Measurements from ENCODE around the gene CEMIP.
A peak's percentile ranks its signal among the peaks of the same experiment; 100 is the strongest.

The CEMIP gene

GRCh38 chr15:80747317-80748053 is 31.7 kb upstream of the CEMIP start:
- TF ChIP-seq CTCF (IDR thresholded peaks at IDR 0.05; ENCODE audit: low read length, missing control alignments) = peak; percentile 16
- no peak overlapping the region for H3K4me3 ChIP-seq (replicated peaks; ENCODE audit: low read depth, low read length)
- no peak for DNase-seq (ENCODE audit: low read depth)

- no peak overlapping the region for H3K4me3 ChIP-seq (replicated peaks; ENCODE audit: low read depth, low read length)
- TF ChIP-seq CTCF (IDR thresholded peaks at IDR 0.05; ENCODE audit: low read length, missing control alignments) = no peak
- no peak for DNase-seq (ENCODE audit: low read depth)
Observed at GRCh38 chr15:80749589-80749988, 29.6 kb upstream of the CEMIP start.

- no peak for DNase-seq (ENCODE audit: low read depth)
- no peak for TF ChIP-seq CTCF (IDR thresholded peaks at IDR 0.05; ENCODE audit: low read length, missing control alignments)
- H3K4me3 ChIP-seq (replicated peaks; ENCODE audit: low read depth, low read length) = no peak overlapping the region
Observed at GRCh38 chr15:80750575-80750974, 28.6 kb upstream of the CEMIP start.

GRCh38 chr15:80752204-80752603 is 27.0 kb upstream of the CEMIP start:
- H3K4me3 ChIP-seq (replicated peaks; ENCODE audit: low read depth, low read length) = no peak overlapping the region
- no peak for DNase-seq (ENCODE audit: low read depth)
- TF ChIP-seq CTCF (IDR thresholded peaks at IDR 0.05; ENCODE audit: low read length, missing control alignments) = no peak

GRCh38 chr15:80753161-80753560 is 26.0 kb upstream of the CEMIP start:
- no peak overlapping the region for H3K4me3 ChIP-seq (replicated peaks; ENCODE audit: low read depth, low read length)
- no peak for TF ChIP-seq CTCF (IDR thresholded peaks at IDR 0.05; ENCODE audit: low read length, missing control alignments)
- DNase-seq (ENCODE audit: low read depth) = no peak

GRCh38 chr15:80754014-80754413 is 25.2 kb upstream of the CEMIP start:
- no peak for DNase-seq (ENCODE audit: low read depth)
- no peak overlapping the region for H3K4me3 ChIP-seq (replicated peaks; ENCODE audit: low read depth, low read length)
- no peak for TF ChIP-seq CTCF (IDR thresholded peaks at IDR 0.05; ENCODE audit: low read length, missing control alignments)

GRCh38 chr15:80755885-80756284 is 23.3 kb upstream of the CEMIP start:
- no peak for TF ChIP-seq CTCF (IDR thresholded peaks at IDR 0.05; ENCODE audit: low read length, missing control alignments)
- H3K4me3 ChIP-seq (replicated peaks; ENCODE audit: low read depth, low read length) = no peak overlapping the region
- DNase-seq (ENCODE audit: low read depth) = no peak
